Smooth muscle cell (in vitro differentiated cells): ENCODE measurements around the gene TFDP1. TPM values are rescaled to one million over a fixed set of nuclear protein-coding genes. Genes with fewer than 3 reads are reported as not detected.

Experiments
- DNase-seq: peaks from one replicate; lab custom pipeline; 2025; ENCODE audit not compliant: unreplicated experiment; lab: John Stamatoyannopoulos, UW
- H2AFZ ChIP-seq: fragments of 200-600 bp; sonication (generic); 2 replicates; pipeline ENCODE4 v1.6.0; 2016; ENCODE audit warnings: antibody characterized with exemption, low read depth, mild to moderate bottlenecking
- H3F3A ChIP-seq: fragments of 200-600 bp; sonication (generic); 2 replicates; pipeline ENCODE4 v1.6.0; 2017; ENCODE audit warnings: antibody characterized with exemption, low read depth
- H3K27ac ChIP-seq: fragments of 200-600 bp; sonication (generic); 2 replicates; pipeline ENCODE4 v1.5.1; 2016; ENCODE audit warnings: low read depth, mild to moderate bottlenecking
- H3K27me3 ChIP-seq: fragments of 200-600 bp; sonication (generic); 2 replicates; pipeline ENCODE4 v1.6.1; 2016; ENCODE audit warnings: low read depth, mild to moderate bottlenecking
- H3K36me3 ChIP-seq: fragments of 200-600 bp; sonication (generic); 2 replicates; pipeline ENCODE4 v1.5.1; 2016; ENCODE audit warnings: low read depth
- H3K4me1 ChIP-seq: fragments of 200-600 bp; sonication (generic); 2 replicates; pipeline ENCODE4 v1.5.1; 2016; ENCODE audit warnings: low read depth
- H3K4me2 ChIP-seq: fragments of 200-600 bp; sonication (generic); 2 replicates; pipeline ENCODE4 v1.6.0; 2016; ENCODE audit warnings: mild to moderate bottlenecking
- H3K4me3 ChIP-seq: fragments of 200-600 bp; sonication (generic); 2 replicates; pipeline ENCODE4 v1.5.1; 2016; ENCODE audit warnings: mild to moderate bottlenecking
- H3K79me2 ChIP-seq: fragments of 200-600 bp; sonication (generic); 2 replicates; pipeline ENCODE4 v1.6.0; 2016; ENCODE audit warnings: low read depth, mild to moderate bottlenecking
- H3K9ac ChIP-seq: fragments of 200-600 bp; sonication (generic); 2 replicates; pipeline ENCODE4 v1.6.0; 2016; ENCODE audit warnings: low read depth
- H3K9me3 ChIP-seq: fragments of 200-600 bp; sonication (generic); replicated peaks from 2 replicates; pipeline ENCODE4 v1.5.1; 2016; ENCODE audit warnings: low read depth
- H4K20me1 ChIP-seq: fragments of 200-600 bp; sonication (generic); 2 replicates; pipeline ENCODE4 v1.6.0; 2016; ENCODE audit warnings: low read depth
- CTCF ChIP-seq: fragments of 200-600 bp; sonication (generic); IDR thresholded peaks from 2 replicates; pipeline ENCODE4 v1.5.1; 2017; ENCODE audit warnings: borderline replicate concordance, mild to moderate bottlenecking, antibody characterized with exemption; ENCODE audit not compliant: insufficient read depth, poor library complexity, severe bottlenecking
- WGBS: methylation state at CpG from one replicate; pipeline ENCODE4 v1.1.7; 2016; ENCODE audit warnings: low lambda C conversion rate; 5-methylcytosine and 5-hydroxymethylcytosine counted together
- polyA plus RNA-seq: library from polyadenylated mRNA; unstranded; fragments of >200 nt; fragmentation: Nextera tagmentation; extraction: Ambion mirVana; gene quantifications from 2 replicates; pipeline ENCODE4 v1.2.1, GENCODE V29; 2016
- total RNA-seq: library from RNA; depleted of rRNA; stranded (reverse); fragments of >200 nt; gene quantifications from 2 replicates; pipeline ENCODE4 v1.2.3, GENCODE V29; 2014

Gene TFDP1
- total and polyA plus RNA-seq, 2 experiments from 2014 or later: 52.8 to 53.6 TPM

- DNase-seq: no peak
- Histone ChIP-seq H3K4me3 (no peak overlapping the region), H3K4me1 (no peaks in the 10 kb centered on the region), H3K4me2 (no peak overlapping the region), H3K36me3 (peaks cover 8% of the 10 kb centered on the region), H3K9ac (no peak overlapping the region), H3K79me2 (no peaks in the 10 kb centered on the region), H4K20me1 (peaks cover 18% of the 10 kb centered on the region), H2AFZ (no peak overlapping the region), H3K27ac (no peak overlapping the region), H3K9me3 (no peaks in the 10 kb centered on the region), H3K27me3 (no peaks in the 10 kb centered on the region), H3F3A (no peaks in the 10 kb centered on the region)
- WGBS: 97% methylated on average over 7 of the region's 7 CpGs
- TF ChIP-seq CTCF: no peak
Observed at GRCh38 chr13:113635048-113635420, 50.5 kb downstream of the TFDP1 start.

GRCh38 chr13:113635709-113636108 lies 51.2 kb downstream of the TFDP1 start:
- H3K9ac ChIP-seq: no peak overlapping the region
- peaks cover 15% of the 10 kb centered on the region for H3K36me3 ChIP-seq
- H3K79me2 ChIP-seq: no peaks in the 10 kb centered on the region
- no peak overlapping the region for H3K27ac ChIP-seq
- H3K27me3 ChIP-seq: no peaks in the 10 kb centered on the region
- DNase-seq: no peak
- no peaks in the 10 kb centered on the region for H3F3A ChIP-seq
- H3K4me2 ChIP-seq: no peak overlapping the region
- no peaks in the 10 kb centered on the region for H3K4me1 ChIP-seq
- no peak for TF ChIP-seq CTCF
- H2AFZ ChIP-seq: no peak overlapping the region
- H4K20me1 ChIP-seq: peaks cover 11% of the 10 kb centered on the region
- no peak overlapping the region for H3K4me3 ChIP-seq
- WGBS: over 99% methylated on average over 23 of the region's 25 CpGs
- no peaks in the 10 kb centered on the region for H3K9me3 ChIP-seq

GRCh38 chr13:113636266-113636963 lies 51.9 kb downstream of the TFDP1 start:
- 98% methylated on average over 23 of the region's 24 CpGs for WGBS
- H2AFZ ChIP-seq: no peak overlapping the region
- peaks cover 15% of the 10 kb centered on the region for H3K36me3 ChIP-seq
- no peak overlapping the region for H3K27ac ChIP-seq
- H3K79me2 ChIP-seq: no peaks in the 10 kb centered on the region
- H3K4me3 ChIP-seq: no peak overlapping the region
- no peaks in the 10 kb centered on the region for H3K27me3 ChIP-seq
- no peaks in the 10 kb centered on the region for H3K4me1 ChIP-seq
- H3K9ac ChIP-seq: no peak overlapping the region
- no peaks in the 10 kb centered on the region for H3F3A ChIP-seq
- no peaks in the 10 kb centered on the region for H3K9me3 ChIP-seq
- H4K20me1 ChIP-seq: peaks cover 4% of the 10 kb centered on the region
- TF ChIP-seq CTCF: no peak
- H3K4me2 ChIP-seq: no peak overlapping the region
- DNase-seq: no peak
